ENCODE data around the gene STK17B.

The STK17B gene

DNA sequence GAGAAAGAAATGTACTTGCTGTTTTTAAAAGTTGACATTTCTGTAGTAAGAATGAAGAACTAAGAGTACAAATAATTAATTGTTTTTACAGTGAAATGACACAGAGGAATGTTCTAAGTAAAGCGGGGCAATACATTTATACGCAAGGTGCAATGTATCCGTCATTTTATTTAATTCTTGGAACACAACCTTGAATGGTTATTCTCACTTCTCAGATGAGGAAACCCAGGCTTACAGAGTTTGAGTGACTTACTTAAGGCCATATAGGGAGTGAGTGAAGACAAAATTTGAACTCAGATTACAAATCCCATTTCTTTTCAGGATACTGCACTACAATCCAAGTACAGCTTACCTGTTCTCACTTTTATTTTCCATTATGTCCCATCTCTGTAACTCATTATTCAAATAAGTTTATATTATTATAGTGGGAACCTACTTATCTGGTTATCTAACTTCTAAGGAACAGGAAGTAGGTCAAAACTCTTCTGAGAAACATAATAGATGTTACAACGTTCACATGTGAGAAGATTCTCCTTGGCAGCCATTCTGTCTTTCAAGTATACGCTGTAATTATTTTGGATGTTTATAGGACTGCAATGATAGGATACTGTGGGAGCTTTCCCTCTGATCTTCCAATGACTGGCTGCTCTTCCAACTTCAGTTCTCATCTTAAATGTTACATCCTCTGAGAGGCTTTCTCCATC lies 12.3 kb upstream of the STK17B start:
- no peak for DNase-seq

DNA sequence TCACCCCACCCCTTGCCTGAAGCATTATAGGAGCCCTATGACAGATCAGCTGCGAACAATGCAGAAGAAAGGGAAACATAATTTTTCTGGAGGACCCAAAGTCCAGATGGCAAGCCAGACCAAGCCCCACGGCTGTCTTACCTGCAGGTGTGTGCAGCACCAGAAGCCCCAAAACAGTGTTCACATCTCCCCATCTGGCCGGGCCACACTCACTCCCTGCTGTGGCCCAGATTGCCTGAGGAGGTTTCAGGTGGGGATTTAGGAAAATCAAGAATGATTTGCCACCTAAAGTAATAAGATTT lies 11.7 kb upstream of the STK17B start:
- no peak for DNase-seq

DNA sequence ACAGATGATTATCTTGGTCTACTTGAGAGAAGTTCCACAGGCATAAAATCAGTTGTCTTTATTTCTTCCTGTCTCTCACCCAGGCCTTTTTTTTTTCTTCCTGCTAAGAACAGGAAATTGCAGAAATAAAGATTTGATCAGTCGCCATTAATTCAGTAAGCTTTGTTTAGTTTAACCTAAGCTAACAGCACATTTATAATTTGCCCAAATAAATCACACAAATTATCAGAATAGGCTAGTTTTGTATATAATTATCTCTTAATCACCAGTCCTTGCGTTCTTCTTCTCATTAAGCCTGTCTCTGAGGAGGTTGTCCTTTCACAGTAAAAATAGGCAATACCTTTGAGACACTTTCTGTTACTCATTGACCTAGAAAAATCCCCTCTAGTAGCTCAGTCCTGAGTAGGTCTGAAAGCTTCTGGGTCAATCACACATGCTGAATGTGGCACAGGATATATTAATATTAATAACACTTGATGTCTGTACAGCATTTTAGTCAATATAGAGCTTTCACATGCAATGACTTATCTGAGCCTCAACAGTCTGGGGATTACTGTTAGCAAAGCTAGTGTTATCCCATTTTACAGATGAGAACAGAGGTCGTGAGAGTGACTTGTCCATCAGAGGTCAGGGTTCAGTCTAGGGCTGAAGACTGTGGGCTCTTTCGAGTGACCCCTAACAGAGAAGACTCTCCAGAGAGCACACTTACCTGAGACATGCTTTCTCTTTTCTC lies 11.2 kb upstream of the STK17B start:
- DNase-seq, result no peak

DNA sequence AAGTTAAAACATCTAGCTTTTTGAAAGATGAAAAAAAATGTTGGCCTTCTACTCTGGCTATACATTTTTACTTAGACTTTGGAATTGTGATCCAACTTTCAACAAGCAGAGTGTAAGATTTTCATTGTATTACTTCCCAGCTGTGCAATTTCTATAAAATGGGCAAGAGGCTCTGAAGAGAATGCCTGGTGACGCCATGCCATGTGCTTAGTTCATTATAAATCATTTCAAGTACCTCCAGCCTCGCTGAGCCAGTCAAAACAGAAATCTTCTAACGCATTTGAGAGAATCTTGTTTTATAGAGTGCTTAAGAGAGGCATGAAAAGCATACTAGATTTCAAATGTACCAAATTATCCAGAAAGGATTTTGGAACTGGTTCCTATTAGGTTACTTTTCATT lies 10.1 kb upstream of the STK17B start:
- no peak for DNase-seq

DNA sequence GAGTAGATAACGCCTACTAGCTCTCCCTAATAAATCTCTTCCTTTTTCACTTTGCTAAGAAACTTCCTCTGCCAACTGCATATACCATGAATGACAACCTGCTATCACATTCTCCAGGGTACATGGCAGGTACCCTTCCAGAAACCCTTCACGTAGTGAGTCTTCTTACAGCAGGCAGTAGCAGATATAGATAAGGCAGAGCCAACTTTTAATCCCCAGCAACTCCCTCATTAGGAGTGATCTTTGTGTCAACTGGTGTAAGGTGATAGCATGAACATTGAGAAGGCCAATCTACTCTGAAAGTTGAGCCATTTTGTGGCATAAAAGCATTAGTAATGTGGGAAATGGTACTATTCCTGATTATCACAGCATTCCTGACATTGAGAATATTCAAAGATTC lies 5.7 kb upstream of the STK17B start:
- DNase-seq, result no peak

DNA sequence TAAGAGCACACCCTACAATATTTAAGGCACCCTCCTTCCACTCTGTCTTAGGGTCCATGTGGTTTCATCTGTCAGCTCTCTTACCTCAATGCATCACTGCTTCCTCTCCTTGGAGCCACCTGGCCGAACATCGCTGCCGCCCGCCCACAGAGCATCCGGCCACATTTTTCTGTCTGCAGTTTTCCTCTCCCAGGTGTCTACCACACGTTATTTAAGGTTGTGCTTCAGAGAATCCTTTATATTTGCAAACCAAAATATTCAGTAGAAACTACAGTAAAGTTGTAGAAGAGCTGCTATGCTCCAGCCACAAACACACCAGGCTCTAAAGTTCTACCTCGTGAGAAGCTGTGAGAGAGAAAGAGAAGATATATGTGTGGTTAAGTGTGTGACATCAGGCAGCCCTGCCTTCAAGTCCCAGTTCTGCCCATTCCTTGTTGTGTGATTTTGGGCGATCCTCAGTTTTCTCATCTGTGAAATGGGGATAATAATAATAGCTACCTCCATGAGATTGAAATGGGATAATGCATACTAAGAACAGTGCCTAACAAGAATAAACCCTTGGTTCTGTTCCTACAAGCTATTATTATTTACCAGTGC lies 4.9 kb upstream of the STK17B start:
- no peak for DNase-seq

DNA sequence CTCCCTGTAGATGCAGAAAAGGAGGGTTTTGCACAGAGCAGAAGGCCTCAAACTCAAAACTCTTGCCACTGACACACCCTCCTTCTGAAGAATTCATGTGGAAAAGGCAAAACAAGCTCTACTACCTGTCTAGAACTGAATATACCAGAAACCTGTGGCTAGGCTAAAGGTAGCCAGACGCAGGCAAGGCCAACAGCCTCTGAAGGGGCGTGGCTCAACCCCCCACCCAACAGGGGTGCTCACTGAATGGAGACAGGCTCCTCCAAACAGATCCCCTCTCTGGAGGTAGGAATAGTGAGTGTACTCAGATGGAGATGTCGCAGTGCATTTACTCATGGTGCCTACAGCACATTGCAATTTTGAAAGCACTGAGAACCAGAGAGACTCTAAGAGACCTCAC lies 3.0 kb upstream of the STK17B start:
- DNase-seq, result no peak

DNA sequence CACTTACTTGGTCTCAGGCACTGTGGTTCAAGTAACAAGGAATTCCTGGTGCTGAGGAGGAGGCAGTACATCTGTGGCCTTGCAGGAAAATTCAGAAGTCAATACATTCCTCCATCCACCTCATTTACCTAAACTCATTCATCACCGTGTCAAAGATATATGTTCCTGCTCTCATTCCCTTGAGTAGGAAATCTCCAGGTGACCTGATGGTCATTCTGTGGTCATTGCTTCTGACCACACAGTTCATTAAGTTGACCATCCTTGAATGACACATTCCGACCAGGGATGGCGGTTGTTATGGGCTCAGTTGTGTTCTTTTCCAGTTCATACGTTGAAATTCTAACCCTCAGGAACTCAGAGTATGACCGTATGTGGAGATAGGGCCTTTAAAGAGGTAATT lies 2.1 kb upstream of the STK17B start:
- DNase-seq, result no peak

DNA sequence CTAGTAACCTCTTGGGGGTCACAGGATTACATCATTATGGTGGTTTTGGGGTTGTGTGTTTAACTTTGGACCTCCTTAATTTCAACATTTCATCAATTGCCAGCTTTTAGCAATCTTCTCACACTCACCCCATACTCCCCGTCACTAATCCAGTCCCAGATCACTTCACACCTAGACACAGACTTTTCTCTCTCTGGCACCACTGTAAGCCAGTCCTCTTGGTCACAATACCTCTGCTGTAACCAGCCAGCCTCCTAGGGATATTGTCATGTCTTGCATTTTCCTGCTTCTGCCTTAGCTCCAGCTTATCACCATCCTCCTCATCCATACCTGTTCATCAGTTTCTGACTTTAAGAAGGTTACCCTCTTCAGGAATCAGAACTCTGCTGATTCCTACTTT lies 1.6 kb upstream of the STK17B start:
- DNase-seq, result no peak

DNA sequence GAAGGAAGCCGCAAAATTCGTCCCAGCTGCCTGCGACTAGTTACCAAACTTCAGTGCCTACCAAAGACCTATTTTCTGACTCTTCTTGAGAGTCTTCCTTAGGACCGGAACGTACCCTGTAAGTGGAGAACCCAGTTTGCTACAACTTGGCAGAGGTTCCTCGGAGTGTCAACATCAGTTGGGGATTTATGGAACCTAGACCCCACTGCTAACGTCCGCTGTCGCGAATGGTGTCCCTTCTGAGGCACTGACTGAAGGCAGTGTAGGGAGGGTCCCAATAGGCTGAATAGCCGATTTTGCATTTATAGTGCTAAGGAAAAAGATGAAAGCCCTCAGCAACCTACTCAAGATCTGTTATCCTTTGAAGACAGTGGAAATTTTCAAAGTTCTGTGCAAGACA lies 568 bp upstream of the STK17B start:
- DNase-seq, result no peak

DNA sequence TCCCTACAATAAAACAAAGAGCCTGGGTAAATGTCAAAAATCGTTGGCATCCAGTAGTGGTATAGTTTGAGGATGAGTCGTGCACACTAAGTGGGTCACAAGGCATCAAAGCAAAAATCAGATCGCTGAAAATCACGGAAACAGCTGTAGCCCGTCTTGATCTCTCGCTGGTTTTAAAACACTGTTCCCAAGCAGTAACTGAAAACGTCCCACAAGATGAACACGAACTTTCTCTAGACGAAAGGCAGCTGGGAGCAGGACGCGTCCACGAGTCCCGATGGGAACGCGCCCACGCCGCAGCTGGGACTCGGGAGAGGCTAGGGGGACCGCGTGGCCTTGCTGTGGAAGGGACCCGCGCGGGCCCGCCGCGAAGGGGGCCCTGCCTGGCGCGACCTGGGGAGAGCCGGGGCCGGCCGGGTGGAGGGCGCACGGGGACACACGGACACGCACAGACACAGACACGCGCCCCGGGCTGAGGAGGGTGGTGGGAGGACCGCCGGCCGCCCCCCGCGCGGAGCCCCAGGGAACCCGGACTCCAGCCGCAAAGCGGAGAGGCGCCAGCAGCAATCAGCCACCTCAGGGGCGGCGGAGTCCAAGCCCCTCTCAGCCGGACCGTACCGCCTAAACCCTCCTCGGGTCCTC lies 651 bp downstream of the STK17B start:
- peak; percentile 54 for DNase-seq

DNA sequence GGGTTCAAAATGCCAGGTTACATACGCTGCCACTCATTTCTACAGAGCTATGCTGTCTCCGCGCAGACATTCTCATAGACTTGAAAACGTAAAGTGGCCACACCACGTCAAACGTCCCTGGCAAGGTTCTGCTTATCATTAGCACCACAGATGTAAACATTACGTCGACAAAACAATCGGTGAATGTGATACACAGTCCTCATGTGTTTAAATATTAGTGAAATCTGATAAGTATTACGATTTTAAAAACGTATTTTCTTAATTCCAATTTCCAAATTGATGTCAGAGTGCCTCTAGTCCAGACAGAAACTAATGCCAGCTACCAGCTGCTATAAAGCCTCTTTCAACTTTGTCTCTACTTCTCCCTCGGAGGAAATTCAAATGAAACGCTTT lies 1.2 kb downstream of the STK17B start:
- DNase-seq, result peak; percentile 64

DNA sequence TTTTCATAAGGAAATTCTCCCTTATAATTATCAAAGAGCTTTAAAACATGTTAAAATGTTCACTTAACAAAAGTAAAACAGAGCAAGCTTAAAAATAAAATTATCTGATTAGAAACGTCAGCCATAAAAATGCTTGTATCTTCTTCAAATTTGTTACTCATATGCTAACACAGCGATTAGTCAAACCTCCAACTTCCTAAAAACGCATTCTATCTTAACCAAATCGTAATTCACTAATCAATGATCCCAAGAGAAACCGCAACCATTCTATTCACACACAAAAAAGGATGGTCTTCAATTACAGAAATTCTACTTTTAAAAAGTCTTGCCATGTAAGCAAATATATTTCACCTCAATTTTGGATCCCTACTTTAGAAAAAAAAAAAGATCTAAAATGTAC lies 1.9 kb downstream of the STK17B start:
- peak; percentile 65 for DNase-seq

DNA sequence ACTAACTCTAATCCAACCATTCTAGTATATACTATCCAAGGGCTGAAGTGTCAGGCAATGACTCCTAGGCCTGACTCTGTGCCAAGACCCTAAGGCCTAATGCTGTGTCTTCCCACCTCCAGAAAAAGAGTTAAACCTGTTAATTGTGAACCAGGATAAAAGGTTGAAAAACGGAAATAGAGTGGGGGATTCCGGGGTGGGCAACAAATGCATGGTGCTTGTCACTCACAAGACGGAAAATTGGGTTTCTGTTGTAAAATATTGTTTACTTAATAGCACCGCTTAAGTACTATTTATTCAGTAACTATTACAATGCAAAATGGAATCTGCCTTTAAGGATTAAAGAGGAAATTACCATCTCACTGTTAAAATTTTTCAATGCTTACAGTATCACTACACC lies 3.2 kb downstream of the STK17B start:
- DNase-seq, result no peak

DNA sequence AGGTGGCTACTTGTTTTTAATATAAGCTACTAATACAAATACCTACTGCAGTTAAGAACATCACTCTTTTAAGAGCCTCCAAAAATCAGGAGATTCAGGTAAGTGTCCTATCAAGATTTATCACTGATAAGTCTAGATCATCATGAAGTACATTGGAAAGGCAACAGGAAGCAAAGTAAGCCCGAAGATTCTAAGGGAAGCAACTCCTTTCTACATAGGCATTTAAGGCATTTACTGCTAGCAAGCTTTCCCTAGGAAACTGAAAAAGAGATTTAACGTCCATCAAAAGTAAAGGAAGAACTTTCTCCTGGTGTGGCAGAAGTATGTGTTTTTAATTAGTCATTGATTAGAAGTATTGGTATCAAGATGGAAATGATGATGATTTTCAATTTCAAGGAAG lies 3.7 kb downstream of the STK17B start:
- no peak for DNase-seq

DNA sequence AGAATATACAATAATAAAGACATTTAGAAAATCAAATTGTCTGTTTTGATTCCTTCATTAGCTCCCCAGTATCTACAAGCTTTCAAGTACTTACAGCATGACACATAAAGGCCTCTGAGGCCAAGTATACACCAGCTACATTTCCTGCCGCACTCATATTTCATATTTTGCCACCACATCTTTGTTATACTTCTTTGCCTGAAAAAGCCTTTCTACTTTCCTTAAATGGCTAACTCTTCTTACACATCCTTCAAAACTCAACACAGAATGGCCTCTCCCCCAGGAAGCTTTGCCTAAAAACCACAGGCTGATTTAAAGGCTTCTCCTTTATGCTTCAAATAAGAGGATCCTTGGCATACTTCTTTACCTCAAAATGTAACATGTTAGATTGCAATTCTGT lies 4.5 kb downstream of the STK17B start:
- DNase-seq, result no peak

DNA sequence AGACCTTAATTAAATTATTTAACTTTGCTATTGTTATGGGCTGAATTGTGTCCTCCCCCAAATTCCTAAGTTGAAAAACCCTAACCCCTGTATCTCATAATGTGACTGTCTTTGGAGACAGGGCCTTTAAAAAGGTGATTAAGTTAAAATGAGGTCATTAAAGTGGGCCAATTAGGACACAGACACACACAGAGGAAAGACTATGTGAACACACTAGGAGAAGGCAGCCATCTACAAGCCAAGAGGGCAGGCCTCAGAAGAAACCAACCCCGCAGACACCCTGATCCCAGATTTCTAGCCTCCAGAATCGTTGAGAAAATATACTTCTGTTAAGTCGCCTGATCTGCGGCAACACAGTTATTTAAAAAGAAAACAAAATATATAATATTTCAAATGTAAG lies 6.4 kb downstream of the STK17B start:
- no peak for DNase-seq

DNA sequence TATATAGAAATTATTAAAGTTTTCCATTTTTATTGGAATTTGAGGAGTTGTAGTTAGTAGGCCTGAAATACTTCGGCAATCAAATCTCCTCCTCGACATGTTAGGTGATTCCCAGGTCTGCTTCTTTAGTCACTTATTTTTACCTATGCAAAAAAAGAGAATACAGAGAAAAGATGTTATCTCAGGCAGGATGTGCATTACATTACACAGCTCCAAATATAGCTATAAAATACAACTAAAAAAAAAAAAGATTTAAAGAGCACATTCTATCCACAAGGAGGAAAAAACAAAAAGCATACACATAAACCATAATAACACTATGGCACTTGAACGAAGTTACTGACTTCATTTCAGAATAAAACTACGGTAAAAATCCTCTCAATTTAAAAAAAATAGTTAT lies 8.1 kb downstream of the STK17B start:
- no peak for DNase-seq

DNA sequence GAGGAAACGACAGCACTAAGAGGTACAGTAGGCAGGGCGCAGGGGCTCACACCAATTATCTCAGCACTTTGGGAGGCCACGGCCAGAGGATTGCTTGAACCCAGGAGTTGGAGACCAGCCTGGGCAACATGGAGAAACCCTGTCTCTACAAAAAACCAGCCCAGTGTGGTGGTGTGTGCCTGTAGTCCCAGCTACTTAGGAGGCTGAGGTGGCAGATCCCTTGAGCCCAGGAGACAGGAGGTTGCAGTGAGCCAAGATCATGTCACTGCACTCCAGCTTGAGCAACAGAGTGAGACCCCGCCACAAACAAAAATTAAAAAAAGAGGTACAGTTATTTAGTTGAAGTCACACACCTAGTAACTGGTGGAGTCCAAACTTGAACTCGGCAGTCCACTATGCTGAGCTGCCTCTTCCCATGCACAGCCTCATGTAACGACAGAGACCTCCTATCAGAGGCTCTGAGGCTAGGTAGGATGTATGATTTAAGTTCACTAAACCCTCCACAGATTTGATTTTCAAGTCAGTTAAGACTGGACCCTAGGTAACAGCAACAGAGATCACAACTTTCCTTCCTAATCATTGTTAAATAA lies 8.7 kb downstream of the STK17B start:
- DNase-seq, result no peak

DNA sequence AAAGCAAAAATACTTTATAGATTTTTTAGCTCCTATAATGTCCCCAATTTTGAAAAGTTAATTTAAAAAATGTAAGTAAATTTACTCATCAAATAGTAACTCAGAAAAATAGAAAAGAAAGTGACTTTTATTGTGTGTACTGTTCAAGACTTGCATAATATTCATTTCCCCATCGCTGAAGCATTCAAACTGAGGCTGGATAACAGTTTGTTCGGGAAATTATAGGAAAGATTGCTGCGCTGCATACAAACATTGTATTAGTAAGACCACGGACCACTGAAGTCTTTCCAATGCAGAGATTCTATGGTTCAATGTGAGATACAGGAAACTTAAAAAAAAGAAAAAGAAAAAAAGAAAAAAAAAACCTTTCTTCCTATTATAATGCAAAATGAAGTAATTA lies 10.4 kb downstream of the STK17B start:
- peak; percentile 56 for DNase-seq

DNA sequence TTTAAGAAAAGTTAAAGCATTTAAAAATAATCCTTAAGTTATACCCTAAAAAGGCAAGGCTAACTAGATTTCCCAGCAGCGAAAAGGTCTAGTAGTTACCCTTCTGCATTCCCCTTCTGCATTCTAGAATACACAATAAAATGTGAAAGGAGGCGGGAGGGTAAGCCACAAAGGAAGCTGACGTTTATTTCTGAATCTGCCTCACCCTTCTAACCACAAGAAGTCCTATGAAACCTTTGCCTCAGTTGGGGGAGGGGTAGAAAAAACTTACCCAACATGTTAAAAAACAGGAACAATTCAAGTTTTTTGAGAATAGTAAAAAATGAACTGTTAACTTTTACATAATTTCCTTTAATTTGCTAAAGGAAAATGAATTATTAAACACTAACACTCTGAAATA lies 11.3 kb downstream of the STK17B start:
- DNase-seq, result peak; percentile 94

DNA sequence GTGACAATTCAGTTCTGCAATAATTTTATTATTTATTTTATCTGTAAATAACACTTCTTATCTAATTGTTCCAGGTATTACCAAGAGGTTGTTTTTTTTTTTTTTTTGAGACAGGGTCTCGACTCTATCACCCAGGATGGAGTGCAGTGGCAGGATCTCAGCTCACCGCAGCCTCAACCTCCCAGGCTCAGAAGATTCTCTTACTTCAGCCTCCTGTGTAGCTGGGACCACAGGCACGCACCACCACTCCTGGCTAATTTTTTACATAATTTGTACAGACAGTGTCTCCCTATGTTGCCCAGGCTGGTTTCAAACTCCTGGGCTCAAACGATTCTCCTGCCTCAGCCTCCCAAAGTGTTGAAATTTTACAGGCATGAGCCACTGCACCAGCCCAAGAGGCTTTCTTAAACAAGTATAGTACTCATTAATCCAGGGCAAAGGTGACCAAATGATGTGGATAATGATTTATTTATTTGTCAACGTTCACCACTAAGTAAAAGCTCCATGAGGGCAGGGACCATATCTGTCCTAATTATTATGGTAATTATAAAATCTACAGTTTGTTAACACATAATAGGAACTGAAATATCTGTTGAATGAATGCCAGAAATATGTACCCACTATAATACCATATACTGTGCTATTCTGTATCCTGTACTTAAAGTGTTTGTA lies 12.0 kb downstream of the STK17B start:
- DNase-seq, result no peak

DNA sequence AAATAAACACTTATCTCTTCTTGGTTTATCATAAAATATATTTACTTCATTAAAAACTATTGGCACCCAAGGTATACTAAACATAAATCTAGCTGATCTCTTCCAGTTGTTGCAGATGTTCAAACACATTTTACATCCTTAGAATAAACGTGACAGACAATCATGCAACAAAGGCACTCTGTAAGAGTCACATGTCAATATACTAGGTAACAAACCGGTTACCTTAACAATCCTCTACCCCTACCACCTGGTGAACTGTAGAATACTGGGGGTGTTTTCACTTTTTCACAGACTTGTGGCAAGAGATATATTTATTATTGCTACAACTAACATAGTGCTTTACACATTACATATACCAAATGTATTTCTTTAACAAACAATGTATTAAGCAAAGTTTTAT lies 15.8 kb downstream of the STK17B start:
- no peak for DNase-seq
